ENCODE results near the gene EHD4.

EHD4 gene

GRCh38 chr15:41908736-41909461, 63.5 kb downstream of the EHD4 start (continued):
- TF ChIP-seq ZNF513 (tag by site-specific recombination; IDR thresholded peaks at IDR 0.05) (no peak), ZSCAN30 (tag by site-specific recombination; IDR thresholded peaks at IDR 0.05) (no peak), ZNF335 (tag by site-specific recombination; conservative IDR thresholded peaks at IDR 0.05) (no peak), GLI4 (tag by site-specific recombination; IDR thresholded peaks at IDR 0.05) (no peak)
- TF ChIP-seq, protein P1, sequence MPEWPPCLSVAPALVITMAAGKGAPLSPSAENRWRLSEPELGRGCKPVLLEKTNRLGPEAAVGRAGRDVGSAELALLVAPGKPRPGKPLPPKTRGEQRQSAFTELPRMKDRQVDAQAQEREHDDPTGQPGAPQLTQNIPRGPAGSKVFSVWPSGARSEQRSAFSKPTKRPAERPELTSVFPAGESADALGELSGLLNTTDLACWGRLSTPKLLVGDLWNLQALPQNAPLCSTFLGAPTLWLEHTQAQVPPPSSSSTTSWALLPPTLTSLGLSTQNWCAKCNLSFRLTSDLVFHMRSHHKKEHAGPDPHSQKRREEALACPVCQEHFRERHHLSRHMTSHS (tag by site-specific recombination; IDR thresholded peaks at IDR 0.05): no peak

- ChIA-PET CTCF (interaction anchor here (1.0 kb wide), 1 partner anchor 23 kb away, joined by 3 read pairs; no protein-coding TSS in a partner anchor), POLR2A (interaction anchor here (1.3 kb wide), 1 partner anchor 133 kb away, joined by 3 read pairs; the partner anchor contains the start of gene MAPKBP1)
- Histone ChIP-seq H3K27ac (ENCODE audit: extremely low read depth, low read depth, low read length) (no peak overlapping the region), H3K36me3 (ENCODE audit: control insufficient read depth in 2 of 2, insufficient read depth in 1 of 2, low read length in 2 of 2) (peaks cover 0 to 31% of the 10 kb centered on the region in 2 experiments; a peak in 2 of 3 replicates), H3K9me3 (ENCODE audit: control insufficient read depth, insufficient read depth, low read depth, low read length) (no peaks in the 10 kb centered on the region), H3K4me3 (ENCODE audit: low read depth, low read length) (no peak overlapping the region), H3K4me1 (ENCODE audit: control insufficient read depth, insufficient read depth, low read length) (no peaks in the 10 kb centered on the region)
- TF ChIP-seq ZNF626 (tag by site-specific recombination; IDR thresholded peaks at IDR 0.05) (no peak), ZNF2 (tag by site-specific recombination; IDR thresholded peaks at IDR 0.05) (no peak), ZNF48 (tag by site-specific recombination; IDR thresholded peaks at IDR 0.05) (no peak), ZBTB21 (tag by site-specific recombination; IDR thresholded peaks at IDR 0.05) (no peak), ZNF514 (tag by site-specific recombination; IDR thresholded peaks at IDR 0.05) (no peak)
- TF ChIP-seq, protein P2, sequence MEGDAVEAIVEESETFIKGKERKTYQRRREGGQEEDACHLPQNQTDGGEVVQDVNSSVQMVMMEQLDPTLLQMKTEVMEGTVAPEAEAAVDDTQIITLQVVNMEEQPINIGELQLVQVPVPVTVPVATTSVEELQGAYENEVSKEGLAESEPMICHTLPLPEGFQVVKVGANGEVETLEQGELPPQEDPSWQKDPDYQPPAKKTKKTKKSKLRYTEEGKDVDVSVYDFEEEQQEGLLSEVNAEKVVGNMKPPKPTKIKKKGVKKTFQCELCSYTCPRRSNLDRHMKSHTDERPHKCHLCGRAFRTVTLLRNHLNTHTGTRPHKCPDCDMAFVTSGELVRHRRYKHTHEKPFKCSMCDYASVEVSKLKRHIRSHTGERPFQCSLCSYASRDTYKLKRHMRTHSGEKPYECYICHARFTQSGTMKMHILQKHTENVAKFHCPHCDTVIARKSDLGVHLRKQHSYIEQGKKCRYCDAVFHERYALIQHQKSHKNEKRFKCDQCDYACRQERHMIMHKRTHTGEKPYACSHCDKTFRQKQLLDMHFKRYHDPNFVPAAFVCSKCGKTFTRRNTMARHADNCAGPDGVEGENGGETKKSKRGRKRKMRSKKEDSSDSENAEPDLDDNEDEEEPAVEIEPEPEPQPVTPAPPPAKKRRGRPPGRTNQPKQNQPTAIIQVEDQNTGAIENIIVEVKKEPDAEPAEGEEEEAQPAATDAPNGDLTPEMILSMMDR (tag by site-specific recombination; IDR thresholded peaks at IDR 0.05): no peak
Measured at GRCh38 chr15:41907141-41907540, 65.2 kb downstream of the EHD4 start.

DNA sequence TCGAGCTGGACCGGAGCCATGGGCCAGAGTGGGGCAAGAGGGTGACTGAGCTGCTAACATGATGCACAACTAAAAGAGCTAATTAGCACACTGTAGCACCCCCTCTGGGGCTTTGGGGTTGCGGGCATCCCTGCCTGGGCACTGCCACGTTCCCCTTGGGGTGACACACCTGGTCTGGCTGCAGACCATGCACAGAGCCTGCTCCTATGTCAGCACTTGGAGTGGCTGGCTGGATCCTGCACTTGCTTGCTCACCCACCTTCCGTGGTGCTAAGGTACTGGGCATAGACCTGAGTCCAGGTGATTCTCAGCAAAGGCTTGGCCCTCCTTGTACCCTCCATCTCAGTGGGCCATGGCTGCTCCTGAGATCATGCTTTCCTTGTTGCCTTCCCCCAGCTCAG, 65.7 kb downstream of the EHD4 start:
- CTCF ChIA-PET: interaction anchor here (1.0 kb wide), 2 partner anchors 24 to 441 kb away, joined by 3 to 4 read pairs; no protein-coding TSS in a partner anchor
- H3K4me3 ChIP-seq (ENCODE audit: low read depth, low read length): no peak overlapping the region
- TF ChIP-seq, protein P3, sequence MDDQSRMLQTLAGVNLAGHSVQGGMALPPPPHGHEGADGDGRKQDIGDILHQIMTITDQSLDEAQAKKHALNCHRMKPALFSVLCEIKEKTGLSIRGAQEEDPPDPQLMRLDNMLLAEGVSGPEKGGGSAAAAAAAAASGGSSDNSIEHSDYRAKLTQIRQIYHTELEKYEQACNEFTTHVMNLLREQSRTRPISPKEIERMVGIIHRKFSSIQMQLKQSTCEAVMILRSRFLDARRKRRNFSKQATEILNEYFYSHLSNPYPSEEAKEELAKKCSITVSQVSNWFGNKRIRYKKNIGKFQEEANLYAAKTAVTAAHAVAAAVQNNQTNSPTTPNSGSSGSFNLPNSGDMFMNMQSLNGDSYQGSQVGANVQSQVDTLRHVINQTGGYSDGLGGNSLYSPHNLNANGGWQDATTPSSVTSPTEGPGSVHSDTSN (CRISPR knock-in tag; IDR thresholded peaks at IDR 0.05): no peak
- TF ChIP-seq ZNF660 (tag by site-specific recombination; IDR thresholded peaks at IDR 0.05): no peak
- TF ChIP-seq ZNF175 (tag by site-specific recombination; IDR thresholded peaks at IDR 0.05): no peak
- no peak for TF ChIP-seq ZBTB49 (tag by site-specific recombination; IDR thresholded peaks at IDR 0.05; ENCODE audit: low read depth)
- no peak for TF ChIP-seq ZNF248 (tag by site-specific recombination; IDR thresholded peaks at IDR 0.05)
- H3K36me3 ChIP-seq (ENCODE audit: control insufficient read depth in 2 of 2, insufficient read depth in 1 of 2, low read length in 2 of 2): peaks cover 0 to 31% of the 10 kb centered on the region in 2 experiments; a peak in 2 of 3 replicates
- no peaks in the 10 kb centered on the region for H3K9me3 ChIP-seq (ENCODE audit: control insufficient read depth, insufficient read depth, low read depth, low read length)
- H3K4me1 ChIP-seq (ENCODE audit: control insufficient read depth, insufficient read depth, low read length): no peaks in the 10 kb centered on the region
- no peak overlapping the region for H3K27ac ChIP-seq (ENCODE audit: extremely low read depth, low read depth, low read length)
- POLR2A ChIA-PET: interaction anchor here (1.3 kb wide), 1 partner anchor 133 kb away, joined by 3 read pairs; the partner anchor contains the start of gene MAPKBP1

Measured in HEK293 (cell line).